HepG2 (cell line): Measurements from ENCODE around the gene CAMSAP2. TPM values are rescaled to one million over a fixed set of nuclear protein-coding genes. Genes with fewer than 3 reads are reported as not detected.

Source experiments
- ADNP ChIP-seq: sonication (generic); formaldehyde crosslinking; IDR thresholded peaks from 2 replicates; pipeline ENCODE4 v1.4.0; 2020; ENCODE audit warnings: missing genetic modification reagents
- CBX5 ChIP-seq: sonication (generic); formaldehyde crosslinking; IDR thresholded peaks from 2 replicates; pipeline ENCODE4 v1.4.0; 2020; ENCODE audit warnings: missing genetic modification reagents, borderline replicate concordance
- CEBPB ChIP-seq: IDR thresholded peaks from 2 replicates; pipeline ENCODE4 v1.6.1; 2011; ENCODE audit warnings: low read depth, low read length, improper control_type of control experiment, borderline replicate concordance
- DMAP1 ChIP-seq: IDR thresholded peaks from 2 replicates; pipeline ENCODE4 v1.6.1; 2016
- HDAC2 ChIP-seq: sonication (generic); formaldehyde crosslinking; IDR thresholded peaks from 2 replicates; pipeline ENCODE4 v1.4.0; 2020; ENCODE audit warnings: missing genetic modification reagents
- KDM2A ChIP-seq: sonication (generic); formaldehyde crosslinking; IDR thresholded peaks from 2 replicates; pipeline ENCODE4 v1.4.0; 2020; ENCODE audit warnings: low read depth, missing genetic modification reagents, borderline replicate concordance
- KLF16 ChIP-seq, 2 experiments: sonication (generic) in 1 of 2; formaldehyde crosslinking in 1 of 2; IDR thresholded peaks; 2 replicates each; pipeline versions ENCODE4 v1.6.1 to v1.8.0; 2016 to 2023; ENCODE audit warnings: missing genetic modification reagents in 2 of 2, missing compliant biosample characterization in 1 of 2
- MED8 ChIP-seq: sonication (generic); formaldehyde crosslinking; IDR thresholded peaks from 2 replicates; pipeline ENCODE4 v1.8.1; 2023; ENCODE audit warnings: mild to moderate bottlenecking, missing genetic modification reagents; ENCODE audit not compliant: insufficient replicate concordance
- MLX ChIP-seq: IDR thresholded peaks from 2 replicates; pipeline ENCODE4 v1.6.1; 2016
- MYPOP ChIP-seq: sonication (generic); formaldehyde crosslinking; IDR thresholded peaks from 2 replicates; pipeline ENCODE4 v1.8.1; 2023; ENCODE audit warnings: mild to moderate bottlenecking, moderate library complexity, missing genetic modification reagents
- PCBP2 ChIP-seq: fragments of 200-400 bp; formaldehyde crosslinking; optimal IDR thresholded peaks from 2 replicates; pipeline ENCODE3; 2018; ENCODE audit warnings: low read length, low read depth; ENCODE audit not compliant: poor library complexity, severe bottlenecking
- PITX1 ChIP-seq: sonication (generic); formaldehyde crosslinking; IDR thresholded peaks from 2 replicates; pipeline ENCODE4 v1.5.1; 2020; ENCODE audit warnings: mild to moderate bottlenecking, missing genetic modification reagents
- RNF2 ChIP-seq: fragments of 450-650 bp; conservative IDR thresholded peaks from 2 replicates; pipeline ENCODE4 v1.6.1; 2016; ENCODE audit warnings: low read depth
- SALL1 ChIP-seq: sonication (generic); formaldehyde crosslinking; IDR thresholded peaks from 2 replicates; pipeline ENCODE4 v1.8.0; 2022; ENCODE audit warnings: mild to moderate bottlenecking, missing genetic modification reagents
- WIZ ChIP-seq: sonication (generic); formaldehyde crosslinking; IDR thresholded peaks from 2 replicates; pipeline ENCODE4 v1.5.1; 2020; ENCODE audit warnings: mild to moderate bottlenecking, missing genetic modification reagents
- YEATS2 ChIP-seq: sonication (generic); formaldehyde crosslinking; IDR thresholded peaks from 2 replicates; pipeline ENCODE4 v1.4.0; 2020; ENCODE audit warnings: missing genetic modification reagents, borderline replicate concordance
- ZIK1 ChIP-seq: sonication (generic); formaldehyde crosslinking; IDR thresholded peaks from 2 replicates; pipeline ENCODE4 v1.5.0; 2020; ENCODE audit warnings: mild to moderate bottlenecking, low read depth, missing genetic modification reagents, borderline replicate concordance
- ZNF124 ChIP-seq: sonication (generic); formaldehyde crosslinking; IDR thresholded peaks from 2 replicates; pipeline ENCODE4 v1.4.0; 2020; ENCODE audit warnings: missing genetic modification reagents
- ZNF275 ChIP-seq: sonication (generic); formaldehyde crosslinking; IDR thresholded peaks from 2 replicates; pipeline ENCODE4 v1.8.0; 2022; ENCODE audit warnings: missing genetic modification reagents, mild to moderate bottlenecking, inconsistent platforms, borderline replicate concordance
- ZNF543 ChIP-seq: sonication (generic); formaldehyde crosslinking; IDR thresholded peaks from 2 replicates; pipeline ENCODE4 v1.4.0; 2020; ENCODE audit warnings: mild to moderate bottlenecking, missing genetic modification reagents
- ZNF607 ChIP-seq: sonication (generic); formaldehyde crosslinking; IDR thresholded peaks from 2 replicates; pipeline ENCODE4 v1.5.1; 2020; ENCODE audit warnings: missing genetic modification reagents, mild to moderate bottlenecking, borderline replicate concordance
- ZNF709 ChIP-seq: sonication (generic); formaldehyde crosslinking; IDR thresholded peaks from 2 replicates; pipeline ENCODE4 v1.5.0; 2020; ENCODE audit warnings: mild to moderate bottlenecking, missing genetic modification reagents
- ZNF713 ChIP-seq: sonication (generic); formaldehyde crosslinking; IDR thresholded peaks from 2 replicates; pipeline ENCODE4 v1.4.0; 2020; ENCODE audit warnings: mild to moderate bottlenecking, missing genetic modification reagents
- polyA plus RNA-seq, 8 experiments: library from polyadenylated mRNA; depleted of rRNA in 3 of 8; stranded (reverse) in 7 of 8; unstranded in 1 of 8; fragments of >200 nt; fragmentation: Illumina TruSeq in 4 of 8; extraction: Trizol in 4 of 8; gene quantifications; 2 replicates each; pipeline versions ENCODE4 v1.2.1 to v1.2.3, GENCODE V29; 2011 to 2016; ENCODE audit warnings: low read depth in 4 of 8, missing spikeins in 1 of 8, mixed read lengths in 1 of 8; ENCODE audit not compliant: insufficient read depth in 1 of 8
- total RNA-seq, 5 experiments: library from RNA; depleted of rRNA; stranded (reverse); fragments of >200 nt; fragmentation: Illumina TruSeq; extraction: Trizol; gene quantifications; 2 replicates each; pipeline ENCODE4 v1.2.3, GENCODE V29; 2016; ENCODE audit warnings: low read depth in 1 of 5
- TF ChIP-seq, protein P1 (sequence below): sonication (generic); formaldehyde crosslinking; IDR thresholded peaks from 2 replicates; pipeline ENCODE4 v1.8.0; 2022; ENCODE audit warnings: mild to moderate bottlenecking, missing genetic modification reagents, borderline replicate concordance
- TF ChIP-seq, protein P2 (sequence below): sonication (generic); formaldehyde crosslinking; IDR thresholded peaks from 2 replicates; pipeline ENCODE4 v1.5.0; 2020; ENCODE audit warnings: missing genetic modification reagents
- TF ChIP-seq, protein P3 (sequence below): sonication (generic); formaldehyde crosslinking; IDR thresholded peaks from 2 replicates; pipeline ENCODE4 v1.4.0; 2020; ENCODE audit warnings: mild to moderate bottlenecking, missing genetic modification reagents

CAMSAP2 gene
- total and polyA plus RNA-seq, 2 of the 13 experiments (the other 11 are each of a cell fraction or from before 2014, with no cell fraction given), result 3.4 to 8.2 TPM

DNA sequence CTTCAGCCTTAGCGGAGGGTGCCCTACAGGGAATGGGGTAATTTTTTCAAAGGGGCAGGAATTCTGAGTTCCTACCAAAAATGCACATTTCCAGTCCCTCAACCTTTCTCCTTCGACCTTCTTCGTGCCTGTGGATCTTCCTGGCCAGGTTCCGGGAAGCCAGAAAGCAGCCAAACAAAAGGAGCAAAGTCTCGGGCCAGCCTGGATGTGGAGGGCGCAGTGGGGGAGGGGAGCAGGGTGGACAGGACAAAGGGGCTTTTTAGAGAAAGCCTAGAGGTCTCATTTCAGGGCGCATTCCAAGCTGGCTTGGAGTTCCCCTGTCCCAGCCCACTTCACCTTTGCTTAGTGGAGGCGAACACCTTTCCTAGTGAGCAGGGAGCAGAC lies 153.1 kb downstream of the CAMSAP2 start (continued):
- TF ChIP-seq MED8 (CRISPR knock-in tag) (peak; percentile 88), CEBPB (no peak), KLF16 (CRISPR knock-in tag; IDR thresholded peaks at IDR 0.05) (no peak), ZNF275 (no peak), ZIK1 (CRISPR knock-in tag) (no peak), HDAC2 (CRISPR knock-in tag) (peak; percentile 24; the same call in 1 of the 2 replicates), MLX (CRISPR knock-in tag) (0 out of 2 replicates have a peak, but pooled peaks have one; percentile 20), DMAP1 (CRISPR knock-in tag) (peak; percentile 58; the same call in 1 of the 2 replicates), KDM2A (0 out of 2 replicates have a peak, but pooled peaks have one; percentile 7), SALL1 (CRISPR knock-in tag) (peak; percentile 35; the same call in 1 of the 2 replicates), ZNF709 (CRISPR knock-in tag) (no peak), ZNF124 (no peak), MYPOP (CRISPR knock-in tag) (no peak; the same call in 1 of the 2 replicates), YEATS2 (CRISPR knock-in tag) (no peak), RNF2 (no peak), PITX1 (peak; percentile 46; the same call in 1 of the 2 replicates), ZNF607 (CRISPR knock-in tag) (no peak), ZNF543 (CRISPR knock-in tag) (peak; percentile 57), PCBP2 (no peak), CBX5 (CRISPR knock-in tag) (peak; percentile 27; the same call in 1 of the 2 replicates), ZNF713 (CRISPR knock-in tag) (no peak), ADNP (CRISPR knock-in tag) (no peak), WIZ (CRISPR knock-in tag) (no peak)
- TF ChIP-seq, protein P1, sequence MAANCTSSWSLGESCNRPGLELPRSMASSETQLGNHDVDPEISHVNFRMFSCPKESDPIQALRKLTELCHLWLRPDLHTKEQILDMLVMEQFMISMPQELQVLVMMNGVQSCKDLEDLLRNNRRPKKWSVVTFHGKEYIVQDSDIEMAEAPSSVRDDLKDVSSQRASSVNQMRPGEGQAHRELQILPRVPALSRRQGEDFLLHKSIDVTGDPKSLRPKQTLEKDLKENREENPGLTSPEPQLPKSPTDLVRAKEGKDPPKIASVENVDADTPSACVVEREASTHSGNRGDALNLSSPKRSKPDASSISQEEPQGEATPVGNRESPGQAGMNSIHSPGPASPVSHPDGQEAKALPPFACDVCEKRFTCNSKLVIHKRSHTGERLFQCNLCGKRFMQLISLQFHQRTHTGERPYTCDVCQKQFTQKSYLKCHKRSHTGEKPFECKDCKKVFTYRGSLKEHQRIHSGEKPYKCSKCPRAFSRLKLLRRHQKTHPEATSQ, result no peak
- TF ChIP-seq, protein P2, sequence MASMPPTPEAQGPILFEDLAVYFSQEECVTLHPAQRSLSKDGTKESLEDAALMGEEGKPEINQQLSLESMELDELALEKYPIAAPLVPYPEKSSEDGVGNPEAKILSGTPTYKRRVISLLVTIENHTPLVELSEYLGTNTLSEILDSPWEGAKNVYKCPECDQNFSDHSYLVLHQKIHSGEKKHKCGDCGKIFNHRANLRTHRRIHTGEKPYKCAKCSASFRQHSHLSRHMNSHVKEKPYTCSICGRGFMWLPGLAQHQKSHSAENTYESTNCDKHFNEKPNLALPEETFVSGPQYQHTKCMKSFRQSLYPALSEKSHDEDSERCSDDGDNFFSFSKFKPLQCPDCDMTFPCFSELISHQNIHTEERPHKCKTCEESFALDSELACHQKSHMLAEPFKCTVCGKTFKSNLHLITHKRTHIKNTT, result no peak
- TF ChIP-seq, protein P3, sequence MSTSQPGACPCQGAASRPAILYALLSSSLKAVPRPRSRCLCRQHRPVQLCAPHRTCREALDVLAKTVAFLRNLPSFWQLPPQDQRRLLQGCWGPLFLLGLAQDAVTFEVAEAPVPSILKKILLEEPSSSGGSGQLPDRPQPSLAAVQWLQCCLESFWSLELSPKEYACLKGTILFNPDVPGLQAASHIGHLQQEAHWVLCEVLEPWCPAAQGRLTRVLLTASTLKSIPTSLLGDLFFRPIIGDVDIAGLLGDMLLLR (CRISPR knock-in tag), result 0 out of 2 replicates have a peak, but pooled peaks have one; percentile 46
